ENCODE data around the gene KRT39. TPM values are rescaled to one million over a fixed set of nuclear protein-coding genes. Genes with fewer than 3 reads are reported as not detected.

KRT39 gene
- total RNA-seq (2014; rRNA removed) (not detected in 2 replicates), Bru-seq, nascent RNA (not detected), BruChase-seq, experiment 1, labeled RNA remaining after a 6-hour chase (not detected), BruChase-seq, experiment 2, labeled RNA remaining after a 2-hour chase (percentile 4 among the genes with signal in this experiment)
- long read RNA-seq, result 0 reads

DNA sequence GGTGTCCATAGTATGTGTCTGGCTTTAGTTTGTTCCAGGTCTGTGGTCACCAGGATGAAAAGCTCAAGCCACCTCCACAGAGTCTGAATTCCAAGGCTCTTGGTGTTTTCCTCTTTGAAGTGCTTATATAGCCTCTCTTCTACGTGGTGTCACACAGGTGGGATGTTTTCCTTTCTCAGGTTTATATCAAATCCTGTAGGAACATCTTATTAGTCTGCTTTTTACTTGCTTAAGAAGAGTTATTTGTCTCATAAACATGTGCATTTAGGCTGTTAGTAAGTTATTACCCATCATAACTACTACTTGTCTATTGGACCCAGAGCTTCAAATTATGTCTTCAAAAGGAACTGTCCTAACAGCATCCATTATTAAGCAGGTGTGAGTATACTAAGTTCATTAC is at the start of gene KRT39:
KRT39 (minus strand) TSS at position 101 of the 400 bp plus-strand sequence; CDS start at position 9, 92 bp downstream.
- H3K36me3 ChIP-seq (ENCODE audit: low read depth, low read length), result no peaks in the 10 kb centered on the region; the same call in 1 of the 2 replicates
- CTCF ChIA-PET, result no interaction called here
- no peaks in the 10 kb centered on the region for H3F3A ChIP-seq (ENCODE audit: low read length, unreplicated experiment)
- no peak within 1 kb of the TSS for H3K9ac ChIP-seq (ENCODE audit: low read length)
- TF ChIP-seq EZH2phosphoT487 (IDR thresholded peaks at IDR 0.05; ENCODE audit: borderline replicate concordance, low read length) (no peak), EZH2 (IDR thresholded peaks at IDR 0.05; ENCODE audit: low read length, unreplicated experiment) (no peak)
- TF ChIP-seq, protein P1, sequence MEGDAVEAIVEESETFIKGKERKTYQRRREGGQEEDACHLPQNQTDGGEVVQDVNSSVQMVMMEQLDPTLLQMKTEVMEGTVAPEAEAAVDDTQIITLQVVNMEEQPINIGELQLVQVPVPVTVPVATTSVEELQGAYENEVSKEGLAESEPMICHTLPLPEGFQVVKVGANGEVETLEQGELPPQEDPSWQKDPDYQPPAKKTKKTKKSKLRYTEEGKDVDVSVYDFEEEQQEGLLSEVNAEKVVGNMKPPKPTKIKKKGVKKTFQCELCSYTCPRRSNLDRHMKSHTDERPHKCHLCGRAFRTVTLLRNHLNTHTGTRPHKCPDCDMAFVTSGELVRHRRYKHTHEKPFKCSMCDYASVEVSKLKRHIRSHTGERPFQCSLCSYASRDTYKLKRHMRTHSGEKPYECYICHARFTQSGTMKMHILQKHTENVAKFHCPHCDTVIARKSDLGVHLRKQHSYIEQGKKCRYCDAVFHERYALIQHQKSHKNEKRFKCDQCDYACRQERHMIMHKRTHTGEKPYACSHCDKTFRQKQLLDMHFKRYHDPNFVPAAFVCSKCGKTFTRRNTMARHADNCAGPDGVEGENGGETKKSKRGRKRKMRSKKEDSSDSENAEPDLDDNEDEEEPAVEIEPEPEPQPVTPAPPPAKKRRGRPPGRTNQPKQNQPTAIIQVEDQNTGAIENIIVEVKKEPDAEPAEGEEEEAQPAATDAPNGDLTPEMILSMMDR (conservative IDR thresholded peaks at IDR 0.05; ENCODE audit: low read depth, low read length), result no peak
- H3K4me2 ChIP-seq (ENCODE audit: low read length), result no peak within 1 kb of the TSS
- H3K9me2 ChIP-seq (replicated peaks; ENCODE audit: low read length), result no peaks in the 10 kb centered on the region
- ATAC-seq (no peak), DNase-seq (no peak)
- H3K79me2 ChIP-seq (ENCODE audit: low read length), result no peaks in the 10 kb centered on the region
- no peaks in the 10 kb centered on the region for H3K9me3 ChIP-seq (ENCODE audit: low read length)
- intact Hi-C loops (cut with micrococcal nuclease), result no loop called here
- no peaks in the 10 kb centered on the region for H3K4me1 ChIP-seq (ENCODE audit: insufficient read depth, low read length)
- H4K20me1 ChIP-seq (ENCODE audit: low read length), result no peaks in the 10 kb centered on the region
- H3K4me3 ChIP-seq (ENCODE audit: low read length), result no peak within 1 kb of the TSS
- POLR2A ChIA-PET (ENCODE audit: unreplicated experiment), result no interaction called here
- no peaks in the 10 kb centered on the region for H3K27me3 ChIP-seq (ENCODE audit: low read length)
- H2AFZ ChIP-seq (ENCODE audit: low read length), result no peak within 1 kb of the TSS
- no peak within 1 kb of the TSS for H3K27ac ChIP-seq (ENCODE audit: low read length)
- BruUV-seq (replicated peaks), result no TSS peak

- intact Hi-C loops (cut with micrococcal nuclease), result no loop called here
- Histone ChIP-seq H3K4me2 (ENCODE audit: low read length) (no peak overlapping the region), H2AFZ (ENCODE audit: low read length) (no peak overlapping the region), H3F3A (ENCODE audit: low read length, unreplicated experiment) (no peaks in the 10 kb centered on the region), H3K9me3 (ENCODE audit: low read length) (no peaks in the 10 kb centered on the region), H4K20me1 (ENCODE audit: low read length) (no peaks in the 10 kb centered on the region), H3K4me1 (ENCODE audit: insufficient read depth, low read length) (peaks cover 27% of the 10 kb centered on the region), H3K79me2 (ENCODE audit: low read length) (no peaks in the 10 kb centered on the region), H3K27me3 (ENCODE audit: low read length) (no peaks in the 10 kb centered on the region), H3K4me3 (ENCODE audit: low read length) (no peak overlapping the region), H3K36me3 (ENCODE audit: low read depth, low read length) (no peaks in the 10 kb centered on the region), H3K27ac (ENCODE audit: low read length) (no peak overlapping the region), H3K9ac (ENCODE audit: low read length) (no peak overlapping the region), H3K9me2 (replicated peaks; ENCODE audit: low read length) (no peaks in the 10 kb centered on the region)
- ATAC-seq (no peak), DNase-seq (no peak)
- TF ChIP-seq, protein P1 (conservative IDR thresholded peaks at IDR 0.05; ENCODE audit: low read depth, low read length), result no peak
- TF ChIP-seq EZH2phosphoT487 (IDR thresholded peaks at IDR 0.05; ENCODE audit: borderline replicate concordance, low read length), result no peak
- TF ChIP-seq EZH2 (IDR thresholded peaks at IDR 0.05; ENCODE audit: low read length, unreplicated experiment), result no peak
- ChIA-PET POLR2A (ENCODE audit: unreplicated experiment) (no interaction called here), CTCF (no interaction called here)
- BruUV-seq (replicated peaks), result no TSS peak
These were observed 48.7 kb upstream of the KRT39 start for GRCh38 chr17:41015454-41015853.

DNA sequence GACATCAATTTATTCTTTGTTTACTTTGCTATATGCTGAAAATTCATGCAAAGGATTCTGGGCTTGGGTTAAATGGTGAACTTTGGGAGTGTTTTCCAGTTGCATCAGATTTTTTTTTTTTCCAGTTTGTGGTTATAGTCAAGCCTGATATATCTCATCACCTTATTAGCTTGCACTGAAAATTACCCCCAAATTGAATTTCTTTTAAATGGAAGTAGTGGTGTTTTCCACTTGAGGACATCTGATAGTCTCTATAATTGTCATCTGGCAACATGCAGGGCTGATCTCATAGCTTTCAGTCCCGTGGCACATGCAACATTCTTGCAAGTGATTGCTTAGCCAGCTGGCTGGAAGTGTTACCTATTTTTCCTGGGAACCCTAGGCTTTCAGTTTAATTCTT is 46.9 kb upstream of the KRT39 start:
- Histone ChIP-seq H3K9me2 (replicated peaks; ENCODE audit: low read length) (no peaks in the 10 kb centered on the region), H3F3A (ENCODE audit: low read length, unreplicated experiment) (peaks cover 5% of the 10 kb centered on the region), H3K36me3 (ENCODE audit: low read depth, low read length) (no peaks in the 10 kb centered on the region), H3K4me1 (ENCODE audit: insufficient read depth, low read length) (peaks cover 42% of the 10 kb centered on the region), H3K4me2 (ENCODE audit: low read length) (peak overlapping the region; percentile 6), H3K9me3 (ENCODE audit: low read length) (no peaks in the 10 kb centered on the region), H3K79me2 (ENCODE audit: low read length) (no peaks in the 10 kb centered on the region), H3K27me3 (ENCODE audit: low read length) (no peaks in the 10 kb centered on the region), H3K4me3 (ENCODE audit: low read length) (no peak overlapping the region), H2AFZ (ENCODE audit: low read length) (no peak overlapping the region), H3K27ac (ENCODE audit: low read length) (peak overlapping the region; percentile 79), H4K20me1 (ENCODE audit: low read length) (no peaks in the 10 kb centered on the region), H3K9ac (ENCODE audit: low read length) (no peak overlapping the region)
- CTCF ChIA-PET, result interaction anchor here (1.3 kb wide), 1 partner anchor 309 kb away, joined by 4 read pairs; no protein-coding TSS in a partner anchor
- TF ChIP-seq EZH2 (IDR thresholded peaks at IDR 0.05; ENCODE audit: low read length, unreplicated experiment), result no peak
- TF ChIP-seq EZH2phosphoT487 (IDR thresholded peaks at IDR 0.05; ENCODE audit: borderline replicate concordance, low read length), result no peak
- TF ChIP-seq, protein P1 (conservative IDR thresholded peaks at IDR 0.05; ENCODE audit: low read depth, low read length), result no peak
- POLR2A ChIA-PET (ENCODE audit: unreplicated experiment), result no interaction called here
- no TSS peak for BruUV-seq (replicated peaks)
- DNase-seq (no peak), ATAC-seq (no peak)
- intact Hi-C loops (cut with micrococcal nuclease), result no loop called here
